Measurements from ENCODE around the gene MVB12B.
A peak's percentile ranks its signal among the peaks of the same experiment; 100 is the strongest.

The MVB12B gene

DNA sequence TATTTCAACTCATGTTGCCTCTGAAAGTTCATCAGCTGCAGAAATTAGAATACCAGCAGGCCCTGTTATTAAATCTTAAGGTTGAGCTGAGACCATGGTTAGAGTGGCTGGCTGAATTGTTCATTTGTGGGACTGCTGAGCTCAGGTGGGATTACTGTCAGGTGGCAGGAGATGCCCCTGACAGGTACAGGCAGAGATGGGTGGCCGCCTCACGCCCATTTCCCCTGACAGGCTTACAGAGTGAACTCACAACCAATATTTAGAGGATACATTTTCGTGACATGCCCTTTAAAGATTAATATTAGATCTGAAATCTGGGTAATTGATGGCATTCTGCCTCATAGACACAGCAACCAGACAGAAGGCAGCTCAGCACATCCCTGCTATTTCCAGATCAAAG is 136.0 kb downstream of the MVB12B start:
- no peak for DNase-seq (ENCODE audit: low read depth)
- no peaks in the 10 kb centered on the region for H3K27me3 ChIP-seq (replicated peaks; ENCODE audit: control insufficient read depth, insufficient read depth, low read length)
- no peaks in the 10 kb centered on the region for H3K4me1 ChIP-seq (ENCODE audit: control insufficient read depth, insufficient read depth, low read length)
- no peaks in the 10 kb centered on the region for H3K36me3 ChIP-seq (ENCODE audit: control insufficient read depth, insufficient read depth, low read length, severe bottlenecking)
- no peak overlapping the region for H3K4me3 ChIP-seq (ENCODE audit: low read length)
- H3K9ac ChIP-seq (ENCODE audit: low read length), result no peak overlapping the region
- H3K9me3 ChIP-seq (ENCODE audit: control insufficient read depth, low read length), result no peaks in the 10 kb centered on the region

DNA sequence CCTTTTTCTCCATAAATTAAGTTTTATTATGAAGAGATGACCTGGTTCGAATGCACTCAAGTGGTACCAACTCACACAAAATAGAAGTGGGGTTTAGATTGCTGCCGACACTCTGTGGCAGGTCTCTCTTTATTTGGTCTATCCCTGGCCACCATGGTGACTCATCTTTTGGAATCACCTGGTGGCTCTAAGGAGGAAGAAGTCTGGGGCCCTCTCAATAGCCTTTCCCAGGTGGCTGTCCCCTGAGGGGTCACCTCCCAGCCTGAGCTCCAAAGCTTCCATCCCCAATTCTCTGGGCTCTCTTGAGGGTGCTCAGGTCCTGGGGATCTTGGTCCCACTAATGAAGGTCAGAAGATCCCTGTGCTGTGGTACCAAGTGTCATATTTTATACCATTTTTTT is 136.8 kb downstream of the MVB12B start:
- DNase-seq (ENCODE audit: low read depth), result no peak
- Histone ChIP-seq H3K9me3 (ENCODE audit: control insufficient read depth, low read length) (no peaks in the 10 kb centered on the region), H3K4me1 (ENCODE audit: control insufficient read depth, insufficient read depth, low read length) (peaks cover 4% of the 10 kb centered on the region), H3K36me3 (ENCODE audit: control insufficient read depth, insufficient read depth, low read length, severe bottlenecking) (no peaks in the 10 kb centered on the region), H3K4me3 (ENCODE audit: low read length) (no peak overlapping the region), H3K9ac (ENCODE audit: low read length) (no peak overlapping the region), H3K27me3 (replicated peaks; ENCODE audit: control insufficient read depth, insufficient read depth, low read length) (no peaks in the 10 kb centered on the region)

DNA sequence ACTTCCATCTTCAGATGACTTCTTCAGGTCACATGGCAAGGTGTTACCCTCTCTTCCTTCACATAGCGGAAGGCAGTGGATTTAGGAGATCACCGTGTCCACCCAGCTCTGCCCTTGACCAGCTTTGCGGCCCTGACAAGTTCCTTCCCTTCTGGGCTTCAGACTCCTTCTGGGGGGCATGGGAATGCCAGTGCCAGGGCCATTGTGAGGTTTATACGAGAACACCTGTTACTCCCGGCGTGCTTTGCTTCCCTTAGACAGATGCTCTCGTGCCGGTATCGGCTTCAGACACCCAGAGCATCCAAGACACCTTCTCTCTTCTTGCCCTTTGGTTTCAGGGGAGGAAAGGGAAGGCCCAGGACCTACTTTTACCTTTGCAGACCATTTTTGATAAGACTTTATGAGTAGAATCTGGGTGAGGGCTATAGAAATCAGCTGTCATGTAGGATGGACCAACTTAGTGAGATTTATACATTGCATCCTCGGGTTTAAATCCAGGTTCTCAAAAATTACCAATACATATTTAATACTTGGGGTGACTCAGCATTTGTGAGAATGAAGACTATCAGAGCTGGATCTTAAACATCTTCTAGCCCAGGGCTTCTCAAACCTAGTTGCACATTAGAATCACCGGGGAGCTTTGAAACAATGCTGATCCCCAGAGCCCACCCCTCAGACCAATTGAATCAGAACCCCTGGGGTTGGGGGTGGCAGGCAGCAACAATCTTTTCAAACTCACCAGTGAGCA is 138.2 kb downstream of the MVB12B start:
- Histone ChIP-seq H3K4me1 (ENCODE audit: control insufficient read depth, insufficient read depth, low read length) (peaks cover 16% of the 10 kb centered on the region), H3K4me3 (ENCODE audit: low read length) (no peak overlapping the region), H3K9ac (ENCODE audit: low read length) (no peak overlapping the region), H3K36me3 (ENCODE audit: control insufficient read depth, insufficient read depth, low read length, severe bottlenecking) (no peaks in the 10 kb centered on the region), H3K27me3 (replicated peaks; ENCODE audit: control insufficient read depth, insufficient read depth, low read length) (no peaks in the 10 kb centered on the region), H3K9me3 (ENCODE audit: control insufficient read depth, low read length) (no peaks in the 10 kb centered on the region)
- DNase-seq (ENCODE audit: low read depth), result no peak

DNA sequence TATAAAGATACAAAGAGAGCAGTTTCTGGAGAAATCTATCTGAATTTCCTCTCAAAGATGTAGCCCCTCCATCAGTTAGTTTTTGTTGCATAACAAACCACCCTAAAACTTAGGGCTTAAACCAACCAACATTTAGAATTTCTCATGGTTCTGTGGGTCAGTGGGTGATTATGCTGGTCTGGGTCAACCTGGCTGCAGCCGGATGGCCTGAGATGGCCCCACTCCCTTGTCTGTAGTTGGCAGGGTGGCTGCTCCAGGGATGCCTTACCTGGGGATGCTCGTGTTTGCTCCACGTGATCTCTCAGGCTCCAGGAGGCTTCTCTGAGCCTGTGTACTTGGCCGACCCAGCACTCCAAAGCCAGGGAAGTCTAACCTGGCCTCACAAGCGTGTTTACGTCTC is 139.3 kb downstream of the MVB12B start:
- no peak overlapping the region for H3K9ac ChIP-seq (ENCODE audit: low read length)
- H3K9me3 ChIP-seq (ENCODE audit: control insufficient read depth, low read length), result no peaks in the 10 kb centered on the region
- no peak overlapping the region for H3K4me3 ChIP-seq (ENCODE audit: low read length)
- DNase-seq (ENCODE audit: low read depth), result no peak
- no peaks in the 10 kb centered on the region for H3K36me3 ChIP-seq (ENCODE audit: control insufficient read depth, insufficient read depth, low read length, severe bottlenecking)
- peaks cover 25% of the 10 kb centered on the region for H3K4me1 ChIP-seq (ENCODE audit: control insufficient read depth, insufficient read depth, low read length)
- no peaks in the 10 kb centered on the region for H3K27me3 ChIP-seq (replicated peaks; ENCODE audit: control insufficient read depth, insufficient read depth, low read length)

DNA sequence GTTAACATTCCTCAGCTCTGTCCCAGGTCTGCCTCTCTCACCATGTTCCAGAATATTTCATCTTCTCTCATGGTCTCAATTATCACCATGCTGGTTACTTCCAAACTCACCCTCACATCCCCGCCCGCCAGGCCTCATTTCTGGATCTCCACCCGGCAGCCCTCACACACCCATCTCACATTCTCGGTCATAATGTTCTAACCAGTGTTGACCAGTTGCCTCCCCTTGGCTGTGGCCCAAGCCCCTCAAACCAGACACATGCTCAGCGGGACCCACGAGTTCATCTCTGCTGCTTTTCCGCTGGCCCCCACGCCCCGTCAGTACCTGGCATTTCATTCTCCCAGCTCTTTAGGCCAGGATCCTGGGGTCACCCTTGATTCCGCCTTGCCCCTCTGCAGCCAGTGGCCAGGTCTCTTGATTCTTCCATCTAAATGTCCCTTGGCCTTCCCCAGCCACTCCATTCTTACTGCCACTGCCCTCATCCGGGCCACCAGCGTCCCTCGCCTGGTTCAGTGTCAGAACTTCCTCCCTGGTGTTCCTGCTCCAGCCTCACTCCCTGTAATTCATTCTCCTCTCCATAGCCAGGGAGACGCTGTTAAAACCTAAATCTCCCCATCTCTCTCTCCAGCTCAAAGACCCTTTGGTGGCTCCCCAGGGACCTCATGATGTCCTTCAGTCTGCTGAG is 141.7 kb downstream of the MVB12B start:
- no peak for DNase-seq (ENCODE audit: low read depth)
- Histone ChIP-seq H3K9me3 (ENCODE audit: control insufficient read depth, low read length) (no peaks in the 10 kb centered on the region), H3K9ac (ENCODE audit: low read length) (peak overlapping the region; percentile 40), H3K36me3 (ENCODE audit: control insufficient read depth, insufficient read depth, low read length, severe bottlenecking) (no peaks in the 10 kb centered on the region), H3K27me3 (replicated peaks; ENCODE audit: control insufficient read depth, insufficient read depth, low read length) (no peaks in the 10 kb centered on the region), H3K4me3 (ENCODE audit: low read length) (no peak overlapping the region), H3K4me1 (ENCODE audit: control insufficient read depth, insufficient read depth, low read length) (peaks cover 39% of the 10 kb centered on the region)

DNA sequence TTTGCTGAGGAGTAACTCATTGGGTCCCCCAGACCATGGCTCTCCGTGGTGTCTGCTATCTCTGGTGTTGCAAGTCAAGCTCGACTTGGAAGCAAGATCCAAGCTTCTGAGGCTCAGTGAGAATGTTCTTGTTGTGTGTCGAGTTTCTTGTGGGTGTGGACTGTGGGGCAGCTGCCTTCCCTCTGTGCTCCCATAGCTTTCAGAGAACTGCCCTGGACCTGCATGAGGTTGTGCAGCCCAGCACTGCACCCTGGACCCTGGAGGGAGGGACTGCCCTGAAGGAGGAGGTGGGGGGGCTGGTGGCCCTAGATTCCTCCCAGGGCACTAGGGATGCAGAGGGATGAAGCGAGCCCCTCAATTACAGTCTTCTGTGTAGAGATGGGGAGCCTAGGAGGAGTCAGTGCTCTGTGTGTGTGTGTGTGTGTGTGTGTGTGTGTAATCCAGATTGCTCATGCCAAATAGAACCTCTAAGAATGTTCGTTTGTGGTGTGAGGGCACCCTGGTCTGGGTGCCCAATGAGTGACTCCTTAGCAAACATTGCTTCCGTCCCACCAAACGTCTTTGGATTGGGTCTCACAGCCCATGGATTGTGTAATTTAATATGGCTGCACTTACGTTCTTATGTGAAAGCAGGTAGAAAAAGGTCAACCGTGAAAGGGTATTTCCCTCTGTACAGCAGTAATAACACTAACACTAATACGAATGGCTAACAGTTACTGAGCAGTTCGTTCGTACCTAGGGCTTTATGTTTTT is 143.8 kb downstream of the MVB12B start:
- Histone ChIP-seq H3K9me3 (ENCODE audit: control insufficient read depth, low read length) (no peaks in the 10 kb centered on the region), H3K9ac (ENCODE audit: low read length) (peak overlapping the region; percentile 42), H3K27me3 (replicated peaks; ENCODE audit: control insufficient read depth, insufficient read depth, low read length) (no peaks in the 10 kb centered on the region), H3K4me3 (ENCODE audit: low read length) (no peak overlapping the region), H3K4me1 (ENCODE audit: control insufficient read depth, insufficient read depth, low read length) (peaks cover 55% of the 10 kb centered on the region), H3K36me3 (ENCODE audit: control insufficient read depth, insufficient read depth, low read length, severe bottlenecking) (no peaks in the 10 kb centered on the region)
- no peak for DNase-seq (ENCODE audit: low read depth)

DNA sequence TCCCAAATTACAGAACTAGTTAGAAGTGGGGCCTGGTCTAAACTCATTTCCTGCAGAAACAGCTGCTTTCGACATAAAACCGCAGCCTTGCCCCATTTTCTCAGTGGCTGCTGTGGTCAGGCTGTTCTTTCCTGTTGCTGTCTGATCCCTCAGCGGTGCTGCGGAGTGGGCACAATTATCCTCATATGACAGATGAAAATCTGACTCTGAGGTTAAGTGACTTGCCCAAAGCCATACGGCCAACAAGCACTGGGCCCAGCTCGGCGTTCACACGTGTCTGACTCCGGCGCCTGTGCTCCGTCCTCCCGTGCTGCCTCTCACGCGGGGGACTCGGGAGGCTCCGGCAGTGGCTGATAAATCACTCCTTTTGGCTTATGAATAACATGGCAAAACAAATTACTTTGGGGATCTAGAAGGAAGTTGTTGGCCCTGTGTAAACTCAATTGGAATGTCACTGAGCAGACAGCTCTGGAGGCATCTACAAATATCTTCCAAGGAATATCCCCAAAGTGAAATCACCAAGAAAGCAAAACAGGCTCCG is 144.5 kb downstream of the MVB12B start:
- H3K4me1 ChIP-seq (ENCODE audit: control insufficient read depth, insufficient read depth, low read length), result peaks cover 55% of the 10 kb centered on the region
- no peaks in the 10 kb centered on the region for H3K36me3 ChIP-seq (ENCODE audit: control insufficient read depth, insufficient read depth, low read length, severe bottlenecking)
- peak overlapping the region; percentile 51 for H3K4me3 ChIP-seq (ENCODE audit: low read length)
- no peaks in the 10 kb centered on the region for H3K9me3 ChIP-seq (ENCODE audit: control insufficient read depth, low read length)
- peak; percentile 76 for DNase-seq (ENCODE audit: low read depth)
- peak overlapping the region; percentile 42 for H3K9ac ChIP-seq (ENCODE audit: low read length)
- no peaks in the 10 kb centered on the region for H3K27me3 ChIP-seq (replicated peaks; ENCODE audit: control insufficient read depth, insufficient read depth, low read length)

DNA sequence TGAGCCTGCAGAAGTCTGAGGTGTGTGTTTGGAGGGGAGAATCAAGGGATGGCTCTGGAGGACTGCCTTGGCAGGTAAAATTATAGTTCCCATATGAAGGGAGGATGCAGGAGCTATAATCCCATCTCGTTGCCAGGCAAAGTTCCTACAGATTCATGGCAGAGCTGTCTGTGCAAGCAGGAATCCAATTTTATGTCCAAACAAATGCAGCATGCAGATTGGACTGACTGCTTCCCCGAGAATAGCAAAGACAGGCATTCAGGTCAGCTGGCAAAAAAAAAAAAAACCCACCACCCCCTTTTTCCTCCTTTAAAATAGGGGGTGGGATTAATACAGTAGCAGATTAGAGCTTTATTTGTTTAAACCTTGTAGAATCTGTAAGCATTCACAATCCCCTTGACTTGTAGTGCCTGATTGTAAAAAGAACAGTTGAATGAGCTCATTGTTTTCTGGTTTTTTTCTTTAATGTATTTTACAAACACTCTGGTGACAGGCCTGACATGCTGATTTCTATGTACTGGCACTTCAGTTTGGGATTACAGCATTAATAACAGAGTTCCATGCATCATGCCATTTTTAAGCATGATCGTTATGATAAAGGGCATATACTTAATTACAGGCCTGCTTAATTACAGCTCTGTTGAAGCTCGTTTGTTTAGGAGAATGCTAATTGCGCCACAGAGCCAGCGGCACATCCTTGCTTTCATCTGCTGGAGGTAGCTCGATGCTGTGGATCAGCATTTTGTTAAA is 145.7 kb downstream of the MVB12B start:
- Histone ChIP-seq H3K4me3 (ENCODE audit: low read length) (no peak overlapping the region), H3K36me3 (ENCODE audit: control insufficient read depth, insufficient read depth, low read length, severe bottlenecking) (no peaks in the 10 kb centered on the region), H3K9me3 (ENCODE audit: control insufficient read depth, low read length) (no peaks in the 10 kb centered on the region), H3K4me1 (ENCODE audit: control insufficient read depth, insufficient read depth, low read length) (peaks cover 55% of the 10 kb centered on the region), H3K27me3 (replicated peaks; ENCODE audit: control insufficient read depth, insufficient read depth, low read length) (no peaks in the 10 kb centered on the region), H3K9ac (ENCODE audit: low read length) (peak overlapping the region; percentile 3)
- no peak for DNase-seq (ENCODE audit: low read depth)

DNA sequence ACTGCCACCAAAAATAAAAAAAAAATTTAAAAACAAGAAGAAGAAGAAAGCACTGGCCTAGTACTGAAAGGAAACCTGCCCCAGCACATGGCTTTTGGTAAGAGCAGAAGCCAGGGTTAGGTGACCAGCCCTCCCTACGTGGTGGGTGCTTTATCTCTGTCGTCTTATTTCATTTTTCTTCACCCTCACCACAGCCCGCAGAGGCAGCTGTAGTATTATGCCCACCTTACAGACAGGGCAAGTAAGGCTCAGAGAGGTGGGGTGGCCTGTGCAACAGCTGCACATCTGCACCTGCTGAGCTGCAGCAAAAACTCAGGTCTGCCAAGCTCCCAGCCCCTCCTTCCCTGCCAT is 146.3 kb downstream of the MVB12B start:
- H3K9ac ChIP-seq (ENCODE audit: low read length), result no peak overlapping the region
- no peaks in the 10 kb centered on the region for H3K27me3 ChIP-seq (replicated peaks; ENCODE audit: control insufficient read depth, insufficient read depth, low read length)
- no peak overlapping the region for H3K4me3 ChIP-seq (ENCODE audit: low read length)
- H3K9me3 ChIP-seq (ENCODE audit: control insufficient read depth, low read length), result no peaks in the 10 kb centered on the region
- peaks cover 55% of the 10 kb centered on the region for H3K4me1 ChIP-seq (ENCODE audit: control insufficient read depth, insufficient read depth, low read length)
- no peak for DNase-seq (ENCODE audit: low read depth)
- H3K36me3 ChIP-seq (ENCODE audit: control insufficient read depth, insufficient read depth, low read length, severe bottlenecking), result no peaks in the 10 kb centered on the region

DNA sequence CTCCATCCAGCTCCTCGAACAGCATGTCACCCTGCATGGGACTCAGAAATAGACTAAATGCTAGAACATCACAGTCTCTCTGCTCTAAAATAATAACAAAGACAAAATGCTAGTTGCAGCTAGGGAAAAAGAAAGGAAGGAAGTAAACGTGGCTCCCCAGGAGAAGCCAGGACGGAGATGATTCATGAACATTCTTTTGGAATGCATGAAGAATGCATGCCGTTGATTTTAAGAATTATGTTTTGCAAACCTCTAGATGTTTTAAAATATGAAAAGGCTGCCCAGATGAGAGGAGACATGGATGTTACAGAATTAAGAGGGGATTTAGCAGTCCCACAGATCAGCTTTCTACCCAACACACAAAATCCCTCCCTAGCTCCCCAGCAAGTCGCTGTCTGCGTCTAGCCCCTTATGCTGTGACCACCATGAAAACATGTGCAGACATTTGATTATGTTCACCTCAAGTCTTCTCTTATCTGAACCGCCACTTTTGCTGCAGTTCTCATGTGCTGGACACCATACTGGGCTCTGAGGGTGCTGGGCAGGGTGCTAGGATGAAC is 147.7 kb downstream of the MVB12B start:
- Histone ChIP-seq H3K27me3 (replicated peaks; ENCODE audit: control insufficient read depth, insufficient read depth, low read length) (no peaks in the 10 kb centered on the region), H3K36me3 (ENCODE audit: control insufficient read depth, insufficient read depth, low read length, severe bottlenecking) (no peaks in the 10 kb centered on the region), H3K9ac (ENCODE audit: low read length) (peak overlapping the region; percentile 69), H3K4me3 (ENCODE audit: low read length) (no peak overlapping the region), H3K4me1 (ENCODE audit: control insufficient read depth, insufficient read depth, low read length) (peaks cover 43% of the 10 kb centered on the region), H3K9me3 (ENCODE audit: control insufficient read depth, low read length) (no peaks in the 10 kb centered on the region)
- DNase-seq (ENCODE audit: low read depth), result peak; percentile 76
